GM12891 (cell line): ENCODE data around the gene NEDD9.
A peak's percentile ranks its signal among the peaks of the same experiment; 100 is the strongest.

Experiments used
- DNase-seq: peaks from one replicate; pipeline ENCODE4 v3.0.0; 2011; ENCODE audit warnings: low spot score; ENCODE audit not compliant: insufficient read length
- FAIRE-seq: peaks from 2 replicates; lab custom pipeline; 2011; peaks lifted over from hg19 to GRCh38; lab: Jason Lieb, UNC
- PAX5 ChIP-seq: IDR thresholded peaks from 2 replicates; pipeline ENCODE4 v1.6.1; 2011; ENCODE audit warnings: low read length, moderate library complexity, mild to moderate bottlenecking; ENCODE audit not compliant: insufficient read depth, severe bottlenecking
- POLR2A ChIP-seq: IDR thresholded peaks from 2 replicates; pipeline ENCODE4 v1.6.1; 2011; ENCODE audit warnings: low read depth, low read length, control low read depth
- POLR2AphosphoS5 ChIP-seq: IDR thresholded peaks from 2 replicates; pipeline ENCODE4 v1.6.1; 2011; ENCODE audit warnings: low read depth, low read length, control low read depth
- POU2F2 ChIP-seq: IDR thresholded peaks from 2 replicates; pipeline ENCODE4 v1.6.1; 2011; ENCODE audit warnings: low read depth, mild to moderate bottlenecking, control low read depth, low read length, moderate library complexity
- SPI1 ChIP-seq: IDR thresholded peaks from 2 replicates; pipeline ENCODE4 v1.6.1; 2011; ENCODE audit warnings: low read depth, low read length, control low read depth
- TAF1 ChIP-seq: IDR thresholded peaks from 2 replicates; pipeline ENCODE4 v1.6.1; 2011; ENCODE audit warnings: low read depth, low read length, control low read depth

NEDD9 gene

GRCh38 chr6:11248974-11249761 is 16.7 kb upstream of the NEDD9 start:
- FAIRE-seq, result no peak

DNA sequence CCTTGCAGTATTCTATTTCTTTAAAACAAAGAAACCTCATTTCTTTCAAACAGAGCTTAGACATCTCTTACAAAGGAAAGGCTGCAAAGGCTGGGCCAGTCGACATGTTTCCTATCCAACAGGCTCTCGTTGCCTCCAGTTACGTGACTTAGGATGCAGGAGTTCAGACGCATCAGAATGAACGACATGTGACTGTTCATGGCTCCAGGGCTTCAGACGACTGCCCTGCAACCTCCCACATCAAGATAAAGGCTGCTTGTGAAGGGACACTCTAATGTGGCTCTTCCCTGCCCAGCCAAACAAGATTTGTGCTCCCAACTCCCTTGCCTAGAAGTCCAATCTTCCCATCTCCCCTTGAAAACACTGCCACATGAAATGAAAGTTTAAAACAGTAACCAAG is 14.3 kb upstream of the NEDD9 start:
- FAIRE-seq, result no peak
- no peak for DNase-seq
- TF ChIP-seq PAX5, result no peak

More at GRCh38 chr6:11248974-11249761, 16.7 kb upstream of the NEDD9 start:
- no peak for DNase-seq
- TF ChIP-seq POU2F2, result no peak
- TF ChIP-seq SPI1, result no peak
- TF ChIP-seq TAF1, result no peak
- TF ChIP-seq POLR2A, result no peak
- no peak for TF ChIP-seq POLR2AphosphoS5
- no peak for TF ChIP-seq PAX5

DNA sequence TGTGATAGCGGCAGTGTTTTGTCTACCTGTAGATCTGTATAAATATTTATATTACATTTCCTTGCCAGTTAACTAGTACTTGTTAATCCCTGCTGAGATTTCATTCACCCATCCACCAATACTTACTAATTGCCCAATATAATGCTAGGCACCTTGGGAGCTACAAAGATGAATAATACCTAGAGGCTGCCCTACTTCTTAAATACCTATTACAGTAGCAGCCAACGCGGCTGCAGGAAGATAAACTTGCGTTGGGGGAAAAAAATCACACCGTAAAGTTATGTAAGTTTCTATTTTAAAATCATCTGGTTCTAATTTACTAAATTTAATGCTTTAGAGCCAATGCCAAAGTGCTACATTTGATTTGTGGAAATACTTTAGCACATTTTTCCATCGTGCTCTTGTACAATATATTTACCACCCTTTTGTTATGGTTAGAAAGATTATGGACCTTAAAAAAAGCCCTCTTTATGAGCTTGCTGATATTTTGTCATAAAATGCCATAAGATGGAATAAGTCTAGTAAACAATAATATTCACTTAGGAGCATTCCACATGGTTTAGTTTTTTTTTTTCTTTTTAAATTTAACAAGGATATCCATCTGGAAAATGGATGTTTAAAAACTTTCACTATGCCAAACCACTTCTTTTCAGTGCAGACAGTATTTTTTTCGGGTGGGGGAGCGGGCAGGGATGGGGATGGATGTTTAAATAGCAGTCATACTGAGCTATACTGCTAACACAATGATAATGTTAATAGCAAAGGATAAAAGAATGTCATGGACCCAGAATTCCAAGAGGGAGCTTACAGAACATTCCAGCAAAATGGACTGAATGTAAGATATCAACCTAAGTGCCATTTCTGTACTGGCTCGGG is 13.2 kb upstream of the NEDD9 start:
- DNase-seq (no peak), FAIRE-seq (no peak)
- TF ChIP-seq POU2F2, result no peak
- no peak for TF ChIP-seq POLR2A
- TF ChIP-seq POLR2AphosphoS5, result no peak
- no peak for TF ChIP-seq TAF1
- no peak for TF ChIP-seq SPI1
- TF ChIP-seq PAX5, result no peak

DNA sequence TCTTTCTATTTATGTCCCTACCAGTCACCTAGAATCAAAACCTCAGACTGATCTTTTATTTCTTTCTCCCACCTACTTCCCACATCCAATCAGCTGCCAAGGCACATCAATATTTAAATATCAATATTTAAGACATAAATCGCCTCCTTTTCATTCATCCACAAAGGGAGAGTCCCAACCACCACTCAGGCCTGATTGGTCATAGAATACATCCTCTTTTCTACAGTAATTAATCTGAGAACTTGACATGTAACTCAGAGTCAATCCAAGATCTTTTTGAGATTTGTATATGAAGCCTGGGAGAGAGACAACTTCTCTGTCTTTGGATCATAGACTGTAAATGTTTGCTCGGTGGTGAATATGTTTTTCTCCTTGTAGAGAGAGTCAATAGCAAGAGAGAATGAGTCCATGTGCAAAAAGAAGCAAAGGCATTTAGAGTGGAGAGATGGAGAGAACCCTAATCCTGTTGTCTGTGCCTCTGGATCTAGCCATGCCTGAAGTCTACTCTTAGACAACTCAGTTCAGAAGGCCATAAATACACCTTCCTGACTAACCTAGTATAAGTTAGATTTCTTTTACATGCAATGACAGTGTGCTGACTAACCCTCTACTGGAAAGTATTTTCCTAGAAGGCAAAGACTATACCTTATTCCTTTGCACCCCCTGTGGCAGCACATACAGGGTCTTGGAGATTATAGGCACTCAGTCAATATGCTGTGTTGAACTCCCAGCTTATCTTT is 12.1 kb upstream of the NEDD9 start:
- TF ChIP-seq TAF1 (no peak), PAX5 (no peak), POLR2AphosphoS5 (no peak), POU2F2 (no peak), POLR2A (no peak), SPI1 (no peak)
- FAIRE-seq, result peak; percentile 63

DNA sequence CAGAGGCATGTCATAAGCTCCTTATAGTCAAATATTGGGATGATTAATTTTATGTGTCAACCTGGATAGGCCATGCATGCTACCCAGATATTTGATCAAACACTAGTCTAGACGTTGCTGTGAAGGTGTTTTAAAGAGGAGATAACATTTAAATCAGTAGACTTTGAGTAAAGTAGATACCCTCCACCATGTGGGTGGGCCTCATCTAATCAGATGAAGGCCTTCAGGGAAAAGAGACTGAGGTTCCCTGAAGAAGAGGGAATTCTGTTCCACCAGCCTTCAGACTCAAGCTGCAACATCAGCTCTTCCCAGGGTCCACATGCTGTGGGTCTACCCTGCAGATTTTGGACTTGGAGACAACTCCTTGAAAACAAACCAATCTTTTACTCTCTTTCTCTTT is 11.4 kb upstream of the NEDD9 start:
- TF ChIP-seq POLR2A (no peak), TAF1 (no peak), POLR2AphosphoS5 (no peak)

More for the DNA sequence above, 12.1 kb upstream of the NEDD9 start:
- no peak for DNase-seq

GRCh38 chr6:11242711-11243110 is 10.2 kb upstream of the NEDD9 start:
- FAIRE-seq, result no peak
- TF ChIP-seq TAF1 (no peak), POLR2AphosphoS5 (no peak)
- DNase-seq, result no peak

More for the DNA sequence above, 11.4 kb upstream of the NEDD9 start:
- FAIRE-seq (no peak), DNase-seq (no peak)

GRCh38 chr6:11241793-11242201 is 9.3 kb upstream of the NEDD9 start:
- DNase-seq (no peak), FAIRE-seq (no peak)
- no peak for TF ChIP-seq PAX5
- no peak for TF ChIP-seq POLR2AphosphoS5
- TF ChIP-seq TAF1, result no peak
- TF ChIP-seq POLR2A, result no peak
- TF ChIP-seq SPI1, result no peak
- TF ChIP-seq POU2F2, result no peak

- TF ChIP-seq POLR2A (no peak), POLR2AphosphoS5 (no peak), TAF1 (no peak), SPI1 (no peak), POU2F2 (no peak)
- no peak for FAIRE-seq
- no peak for DNase-seq
Observed at GRCh38 chr6:11241154-11241792, 8.8 kb upstream of the NEDD9 start.

DNA sequence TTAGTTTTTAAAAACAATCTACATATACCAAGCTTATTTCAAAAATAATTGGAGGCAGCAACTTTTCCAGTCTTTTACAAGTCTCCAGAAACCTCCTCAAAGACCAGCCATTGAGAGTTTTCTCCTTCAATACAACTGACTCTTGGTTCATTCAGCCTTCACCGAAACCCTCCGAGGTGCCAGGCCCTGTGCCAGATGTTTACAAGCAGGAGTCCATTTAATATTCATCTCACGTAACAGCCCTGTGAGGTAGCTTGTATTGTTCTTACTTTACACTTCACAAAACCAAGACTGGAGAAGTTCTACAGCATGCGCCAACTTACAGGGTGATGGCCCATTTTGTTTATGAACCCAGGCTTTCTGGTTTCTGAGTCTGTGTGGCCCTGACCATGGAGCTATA is 5.5 kb upstream of the NEDD9 start:
- TF ChIP-seq POLR2A, result no peak
- no peak for TF ChIP-seq PAX5
- TF ChIP-seq TAF1, result no peak
- no peak for TF ChIP-seq POU2F2
- no peak for TF ChIP-seq POLR2AphosphoS5
- no peak for TF ChIP-seq SPI1
- DNase-seq, result no peak
- no peak for FAIRE-seq
